OCI-LY3 (cell line): Measurements from ENCODE around the gene SLC6A4.
"Not testable (repeated sequence)": the region's sequence is repeated elsewhere in the genome, so short reads cannot be mapped to it uniquely, and the experiment has no call there.

ENCODE experiments used
- H2AFZ ChIP-seq: fragments of 200-600, 300-600 bp; shearing (Covaris generic); 2 replicates; pipeline ENCODE4 v1.6.0; 2014; ENCODE audit warnings: antibody characterized with exemption, low read depth, low read length
- H3K27ac ChIP-seq: fragments of 200-600, 300-600 bp; sonication (generic); 2 replicates; pipeline ENCODE4 v1.5.1; 2014; ENCODE audit warnings: mild to moderate bottlenecking, low read length, moderate library complexity, mixed read lengths
- H3K27me3 ChIP-seq: fragments of 200-600, 300-600 bp; sonication (generic); 2 replicates; pipeline ENCODE4 v1.6.1; 2014; ENCODE audit warnings: low read depth, low read length, mixed read lengths
- H3K36me3 ChIP-seq: fragments of 200-600, 300-600 bp; sonication (generic); replicated peaks from 2 replicates; pipeline ENCODE3; 2014; ENCODE audit warnings: low read depth, low read length, mixed read lengths
- H3K4me1 ChIP-seq: fragments of 300-600, 200-600 bp; sonication (generic); 2 replicates; pipeline ENCODE4 v1.6.1; 2014; ENCODE audit warnings: low read length, mixed read lengths
- H3K4me2 ChIP-seq: fragments of 200-600, 300-600 bp; sonication (generic); 2 replicates; pipeline ENCODE4 v1.6.1; 2014; ENCODE audit warnings: low read length, mixed read lengths
- H3K4me3 ChIP-seq: fragments of 300-600, 200-600 bp; sonication (generic); 2 replicates; pipeline ENCODE4 v1.5.1; 2014; ENCODE audit warnings: antibody characterized with exemption, mild to moderate bottlenecking, low read length, moderate library complexity
- H3K79me2 ChIP-seq: fragments of 300-600, 200-600 bp; shearing (Covaris generic); 2 replicates; pipeline ENCODE4 v1.6.1; 2014; ENCODE audit warnings: mild to moderate bottlenecking, low read length, mixed read lengths
- H3K9ac ChIP-seq: fragments of 300-600, 200-600 bp; shearing (Covaris generic); 2 replicates; pipeline ENCODE4 v1.6.0; 2014; ENCODE audit warnings: mild to moderate bottlenecking, low read length, moderate library complexity
- H3K9me3 ChIP-seq: fragments of 200-600, 300-600 bp; shearing (Covaris generic); 2 replicates; pipeline ENCODE4 v1.6.1; 2014; ENCODE audit warnings: low read length, mixed read lengths; ENCODE audit not compliant: insufficient read depth
- H4K20me1 ChIP-seq: fragments of 200-600, 300-600 bp; sonication (generic); 2 replicates; pipeline ENCODE4 v1.6.1; 2016; ENCODE audit warnings: low read length, mixed read lengths; ENCODE audit not compliant: insufficient read depth
- EZH2phosphoT487 ChIP-seq: fragments of 200-600 bp; shearing (Covaris generic); IDR thresholded peaks from 2 replicates; pipeline ENCODE4 v1.6.1; 2018; ENCODE audit warnings: antibody characterized with exemption, mixed run types, low read depth
- TF ChIP-seq, protein P1 (sequence below): fragments of 200-600, 300-600 bp; sonication (generic); IDR thresholded peaks from 2 replicates; pipeline ENCODE4 v1.5.1; 2014; ENCODE audit warnings: antibody characterized with exemption, low read length, low read depth

The SLC6A4 gene

DNA sequence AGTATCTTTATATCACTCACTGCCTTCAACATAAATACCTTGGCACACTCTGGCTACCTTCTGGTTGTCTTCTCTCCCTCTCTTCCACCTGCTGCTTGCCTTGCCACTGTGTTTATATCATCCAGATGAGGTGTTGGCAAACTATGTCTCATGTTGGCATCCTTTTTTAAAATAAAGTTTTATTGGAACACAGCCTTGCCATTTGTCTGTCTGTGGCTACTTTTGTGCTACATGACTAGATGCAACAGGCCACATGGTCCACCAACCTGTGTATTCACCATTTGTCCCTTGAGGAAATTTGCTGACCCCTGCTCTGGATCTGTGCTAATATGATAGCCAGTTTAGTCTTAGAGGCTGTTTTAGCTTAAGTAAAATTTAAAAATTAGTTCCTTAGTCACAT, 82.0 kb downstream of the SLC6A4 start:
- peaks cover 13% of the 10 kb centered on the region; the same call in 1 of the 2 replicates for H3K79me2 ChIP-seq
- peaks cover 10% of the 10 kb centered on the region for H3K4me1 ChIP-seq
- peaks cover 9% of the 10 kb centered on the region for H3K36me3 ChIP-seq
- H2AFZ ChIP-seq, result no peak overlapping the region
- H4K20me1 ChIP-seq, result peaks cover 32% of the 10 kb centered on the region
- no peak overlapping the region for H3K9ac ChIP-seq
- H3K27ac ChIP-seq, result no peak overlapping the region
- TF ChIP-seq, protein P1, sequence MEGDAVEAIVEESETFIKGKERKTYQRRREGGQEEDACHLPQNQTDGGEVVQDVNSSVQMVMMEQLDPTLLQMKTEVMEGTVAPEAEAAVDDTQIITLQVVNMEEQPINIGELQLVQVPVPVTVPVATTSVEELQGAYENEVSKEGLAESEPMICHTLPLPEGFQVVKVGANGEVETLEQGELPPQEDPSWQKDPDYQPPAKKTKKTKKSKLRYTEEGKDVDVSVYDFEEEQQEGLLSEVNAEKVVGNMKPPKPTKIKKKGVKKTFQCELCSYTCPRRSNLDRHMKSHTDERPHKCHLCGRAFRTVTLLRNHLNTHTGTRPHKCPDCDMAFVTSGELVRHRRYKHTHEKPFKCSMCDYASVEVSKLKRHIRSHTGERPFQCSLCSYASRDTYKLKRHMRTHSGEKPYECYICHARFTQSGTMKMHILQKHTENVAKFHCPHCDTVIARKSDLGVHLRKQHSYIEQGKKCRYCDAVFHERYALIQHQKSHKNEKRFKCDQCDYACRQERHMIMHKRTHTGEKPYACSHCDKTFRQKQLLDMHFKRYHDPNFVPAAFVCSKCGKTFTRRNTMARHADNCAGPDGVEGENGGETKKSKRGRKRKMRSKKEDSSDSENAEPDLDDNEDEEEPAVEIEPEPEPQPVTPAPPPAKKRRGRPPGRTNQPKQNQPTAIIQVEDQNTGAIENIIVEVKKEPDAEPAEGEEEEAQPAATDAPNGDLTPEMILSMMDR, result no peak
- no peak for TF ChIP-seq EZH2phosphoT487
- H3K9me3 ChIP-seq, result no peaks in the 10 kb centered on the region
- H3K4me3 ChIP-seq, result no peak overlapping the region
- no peak overlapping the region for H3K4me2 ChIP-seq
- H3K27me3 ChIP-seq, result no peaks in the 10 kb centered on the region

DNA sequence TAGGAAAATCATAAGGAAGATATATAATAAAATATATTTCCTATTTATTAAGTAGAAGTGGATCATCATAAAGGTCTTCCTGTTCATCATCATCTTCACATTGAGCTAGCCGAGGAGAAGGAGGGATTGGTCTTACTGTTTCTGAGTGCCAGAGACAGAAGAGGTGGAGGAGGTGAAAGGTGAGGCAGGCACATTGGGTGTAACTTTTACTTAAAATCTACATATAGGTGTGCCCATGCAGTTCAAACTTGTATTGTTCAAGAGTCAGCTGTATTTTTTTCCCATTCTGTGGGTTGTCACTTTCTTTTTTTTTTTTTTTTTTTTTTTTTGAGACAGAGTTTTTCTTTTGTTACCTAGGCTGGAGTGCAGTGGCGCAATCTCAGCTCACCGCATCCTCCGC, 84.0 kb downstream of the SLC6A4 start:
- Histone ChIP-seq H3K4me1 (no peaks in the 10 kb centered on the region), H3K4me3 (no peak overlapping the region), H3K79me2 (peaks cover 3% of the 10 kb centered on the region; the same call in 1 of the 2 replicates), H2AFZ (no peak overlapping the region), H4K20me1 (peaks cover 17% of the 10 kb centered on the region; the same call in 1 of the 2 replicates), H3K27me3 (no peaks in the 10 kb centered on the region), H3K9me3 (no peaks in the 10 kb centered on the region), H3K27ac (no peak overlapping the region), H3K4me2 (no peak overlapping the region), H3K9ac (no peak overlapping the region), H3K36me3 (peaks cover 3% of the 10 kb centered on the region)
- TF ChIP-seq EZH2phosphoT487, result no peak
- TF ChIP-seq, protein P1, result no peak

DNA sequence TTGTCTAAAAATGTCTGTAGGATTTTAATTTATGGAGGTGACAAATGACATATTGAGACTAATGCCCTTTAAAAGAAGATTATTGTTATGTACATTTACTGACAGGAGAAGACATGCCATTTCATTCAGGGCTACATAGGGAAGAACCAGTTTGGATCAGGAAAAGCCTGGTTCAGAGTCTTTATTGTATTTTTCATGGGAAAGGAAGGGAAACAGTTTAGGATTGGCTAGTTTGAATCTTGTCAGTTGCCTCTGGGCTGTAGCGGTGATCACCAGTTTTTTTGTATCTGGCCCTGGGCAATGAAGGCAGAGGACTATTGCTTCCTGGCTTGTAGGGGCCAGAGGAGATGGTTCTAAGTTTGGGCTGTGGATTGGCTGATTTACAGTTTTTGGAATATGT, 87.1 kb downstream of the SLC6A4 start:
- no peak overlapping the region for H2AFZ ChIP-seq
- no peak for TF ChIP-seq EZH2phosphoT487
- TF ChIP-seq, protein P1, result no peak
- no peaks in the 10 kb centered on the region for H3K27me3 ChIP-seq
- no peaks in the 10 kb centered on the region for H3K9me3 ChIP-seq
- no peak overlapping the region for H3K9ac ChIP-seq
- no peak overlapping the region for H3K27ac ChIP-seq
- H3K36me3 ChIP-seq, result peaks cover 8% of the 10 kb centered on the region
- no peak overlapping the region for H3K4me2 ChIP-seq
- no peaks in the 10 kb centered on the region for H3K4me1 ChIP-seq
- H4K20me1 ChIP-seq, result peaks cover 27% of the 10 kb centered on the region
- H3K4me3 ChIP-seq, result no peak overlapping the region
- H3K79me2 ChIP-seq, result peaks cover 7% of the 10 kb centered on the region

DNA sequence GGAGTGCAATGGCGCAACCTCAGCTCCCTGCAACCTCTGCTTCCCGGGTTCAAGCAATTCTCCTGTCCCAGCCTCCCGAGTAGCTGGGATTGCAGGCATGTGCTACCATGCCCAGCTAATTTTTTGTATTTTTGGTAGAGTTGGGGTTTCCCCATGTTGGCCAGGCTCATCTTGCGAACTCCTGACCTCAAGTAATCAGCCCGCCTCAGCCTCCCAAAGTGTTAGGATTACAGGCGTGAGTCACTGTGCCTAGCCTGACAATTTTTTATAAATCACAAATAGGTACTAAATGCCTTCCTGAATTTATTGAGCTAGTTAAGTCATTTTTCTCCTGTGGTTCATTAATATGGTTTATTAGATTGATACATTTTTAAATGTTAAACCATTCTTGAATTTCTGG, 87.6 kb downstream of the SLC6A4 start:
- not testable (repeated sequence) for H2AFZ ChIP-seq, H3K36me3 ChIP-seq, H3K4me1 ChIP-seq, H3K4me2 ChIP-seq, H3K27ac ChIP-seq, H3K79me2 ChIP-seq, H3K9me3 ChIP-seq, H3K4me3 ChIP-seq, H3K27me3 ChIP-seq, H3K9ac ChIP-seq
- H4K20me1 ChIP-seq, result peaks cover 27% of the 10 kb centered on the region
